ENCODE measurements around the gene DEPDC5.

Gene DEPDC5

GRCh38 chr22:31829505-31829904 lies 75.7 kb downstream of the DEPDC5 start:
- no peak overlapping the region for H3K4me3 ChIP-seq (replicated peaks; ENCODE audit: low read depth, low read length)
- H3K36me3 ChIP-seq (ENCODE audit: control insufficient read depth, insufficient read depth, low read length), result peaks cover 5% of the 10 kb centered on the region
- TF ChIP-seq, protein P1, sequence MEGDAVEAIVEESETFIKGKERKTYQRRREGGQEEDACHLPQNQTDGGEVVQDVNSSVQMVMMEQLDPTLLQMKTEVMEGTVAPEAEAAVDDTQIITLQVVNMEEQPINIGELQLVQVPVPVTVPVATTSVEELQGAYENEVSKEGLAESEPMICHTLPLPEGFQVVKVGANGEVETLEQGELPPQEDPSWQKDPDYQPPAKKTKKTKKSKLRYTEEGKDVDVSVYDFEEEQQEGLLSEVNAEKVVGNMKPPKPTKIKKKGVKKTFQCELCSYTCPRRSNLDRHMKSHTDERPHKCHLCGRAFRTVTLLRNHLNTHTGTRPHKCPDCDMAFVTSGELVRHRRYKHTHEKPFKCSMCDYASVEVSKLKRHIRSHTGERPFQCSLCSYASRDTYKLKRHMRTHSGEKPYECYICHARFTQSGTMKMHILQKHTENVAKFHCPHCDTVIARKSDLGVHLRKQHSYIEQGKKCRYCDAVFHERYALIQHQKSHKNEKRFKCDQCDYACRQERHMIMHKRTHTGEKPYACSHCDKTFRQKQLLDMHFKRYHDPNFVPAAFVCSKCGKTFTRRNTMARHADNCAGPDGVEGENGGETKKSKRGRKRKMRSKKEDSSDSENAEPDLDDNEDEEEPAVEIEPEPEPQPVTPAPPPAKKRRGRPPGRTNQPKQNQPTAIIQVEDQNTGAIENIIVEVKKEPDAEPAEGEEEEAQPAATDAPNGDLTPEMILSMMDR (IDR thresholded peaks at IDR 0.05; ENCODE audit: insufficient read depth, low read length, poor library complexity, severe bottlenecking), result no peak
- peak; percentile 24 for DNase-seq (ENCODE audit: extremely low read depth, insufficient read length)
- no peaks in the 10 kb centered on the region for H3K27me3 ChIP-seq (replicated peaks; ENCODE audit: control insufficient read depth, insufficient read depth, low read length)

GRCh38 chr22:31830721-31831070 lies 76.9 kb downstream of the DEPDC5 start:
- Histone ChIP-seq H3K36me3 (ENCODE audit: control insufficient read depth, insufficient read depth, low read length) (peaks cover 5% of the 10 kb centered on the region), H3K4me3 (replicated peaks; ENCODE audit: low read depth, low read length) (no peak overlapping the region), H3K27me3 (replicated peaks; ENCODE audit: control insufficient read depth, insufficient read depth, low read length) (no peaks in the 10 kb centered on the region)
- TF ChIP-seq, protein P1 (IDR thresholded peaks at IDR 0.05; ENCODE audit: insufficient read depth, low read length, poor library complexity, severe bottlenecking), result no peak
- DNase-seq (ENCODE audit: extremely low read depth, insufficient read length), result no peak

DNA sequence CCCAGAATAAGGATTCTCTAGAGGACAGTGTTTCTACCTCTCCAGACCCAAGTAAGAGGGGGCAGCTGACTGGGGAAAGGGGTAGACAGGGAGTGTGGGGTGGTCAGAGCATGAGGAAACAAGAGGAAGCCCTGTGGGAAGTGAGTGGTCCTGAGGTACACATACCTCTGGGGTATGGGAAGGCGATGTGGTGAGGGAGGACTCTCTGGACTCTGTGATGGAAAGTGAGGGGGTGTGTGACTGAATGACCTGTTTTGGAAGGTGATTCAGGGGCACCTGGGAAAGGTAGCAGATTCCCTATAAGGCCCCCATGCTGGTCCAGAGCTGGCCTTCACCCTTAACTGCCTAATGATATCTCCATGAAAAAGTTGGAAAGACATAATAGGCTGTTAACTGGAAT lies 80.1 kb downstream of the DEPDC5 start:
- TF ChIP-seq, protein P1 (IDR thresholded peaks at IDR 0.05; ENCODE audit: insufficient read depth, low read length, poor library complexity, severe bottlenecking), result no peak
- no peak for DNase-seq (ENCODE audit: extremely low read depth, insufficient read length)
- Histone ChIP-seq H3K36me3 (ENCODE audit: control insufficient read depth, insufficient read depth, low read length) (peaks cover 10% of the 10 kb centered on the region), H3K27me3 (replicated peaks; ENCODE audit: control insufficient read depth, insufficient read depth, low read length) (no peaks in the 10 kb centered on the region), H3K4me3 (replicated peaks; ENCODE audit: low read depth, low read length) (no peak overlapping the region)

DNA sequence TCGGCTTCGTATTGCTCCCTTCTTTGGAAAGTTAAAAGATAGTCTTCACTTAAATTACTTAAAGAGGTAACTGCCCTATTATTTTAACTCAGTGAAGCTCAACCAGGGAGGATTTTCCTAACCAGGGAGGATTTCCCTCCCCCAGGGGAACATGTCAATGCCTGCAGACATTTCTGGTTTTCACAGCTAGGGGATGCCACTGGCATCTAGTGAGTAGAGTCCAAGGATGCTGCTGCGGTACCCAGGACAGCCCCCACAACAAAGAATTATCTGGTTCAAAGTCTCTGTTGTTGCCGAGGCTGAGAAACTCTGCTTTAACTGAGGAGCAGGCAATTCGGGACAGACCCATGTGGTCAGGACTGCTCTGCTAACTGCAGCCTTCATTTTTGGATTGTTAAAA lies 82.2 kb downstream of the DEPDC5 start:
- H3K4me3 ChIP-seq (replicated peaks; ENCODE audit: low read depth, low read length), result no peak overlapping the region
- no peak for DNase-seq (ENCODE audit: extremely low read depth, insufficient read length)
- no peaks in the 10 kb centered on the region for H3K27me3 ChIP-seq (replicated peaks; ENCODE audit: control insufficient read depth, insufficient read depth, low read length)
- peaks cover 15% of the 10 kb centered on the region for H3K36me3 ChIP-seq (ENCODE audit: control insufficient read depth, insufficient read depth, low read length)
- TF ChIP-seq, protein P1 (IDR thresholded peaks at IDR 0.05; ENCODE audit: insufficient read depth, low read length, poor library complexity, severe bottlenecking), result no peak

DNA sequence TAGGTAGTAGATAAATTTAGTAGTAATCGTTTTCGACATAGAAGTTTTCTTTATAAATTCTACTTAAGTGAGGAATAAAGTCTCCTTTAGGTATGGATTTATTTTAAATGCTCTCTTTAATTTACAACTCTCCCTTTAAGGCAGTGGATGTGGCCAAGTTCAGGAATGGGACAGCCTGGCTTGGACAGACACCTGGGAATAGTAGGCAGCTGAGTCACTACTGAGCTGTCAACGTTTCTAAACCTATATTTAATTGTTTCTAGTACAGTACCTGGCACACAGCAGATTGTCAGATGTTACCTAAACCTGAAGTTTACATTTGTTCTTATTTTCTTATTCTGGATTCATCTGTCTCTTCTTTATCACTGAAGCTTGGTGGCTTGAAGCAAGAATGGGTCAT lies 85.1 kb downstream of the DEPDC5 start:
- DNase-seq (ENCODE audit: extremely low read depth, insufficient read length), result no peak

GRCh38 chr22:31839986-31840385 lies 86.2 kb downstream of the DEPDC5 start:
- Histone ChIP-seq H3K4me3 (replicated peaks; ENCODE audit: low read depth, low read length) (no peak overlapping the region), H3K36me3 (ENCODE audit: control insufficient read depth, insufficient read depth, low read length) (peaks cover 19% of the 10 kb centered on the region), H3K27me3 (replicated peaks; ENCODE audit: control insufficient read depth, insufficient read depth, low read length) (no peaks in the 10 kb centered on the region)
- no peak for DNase-seq (ENCODE audit: extremely low read depth, insufficient read length)
- TF ChIP-seq, protein P1 (IDR thresholded peaks at IDR 0.05; ENCODE audit: insufficient read depth, low read length, poor library complexity, severe bottlenecking), result no peak

More for the DNA sequence above, 85.1 kb downstream of the DEPDC5 start:
- TF ChIP-seq, protein P1 (IDR thresholded peaks at IDR 0.05; ENCODE audit: insufficient read depth, low read length, poor library complexity, severe bottlenecking), result no peak
- no peak overlapping the region for H3K4me3 ChIP-seq (replicated peaks; ENCODE audit: low read depth, low read length)
- peaks cover 16% of the 10 kb centered on the region for H3K36me3 ChIP-seq (ENCODE audit: control insufficient read depth, insufficient read depth, low read length)
- H3K27me3 ChIP-seq (replicated peaks; ENCODE audit: control insufficient read depth, insufficient read depth, low read length), result no peaks in the 10 kb centered on the region
